GM12878 (cell line): ENCODE results near the gene FGGY.

Experiments
- CHD4 ChIP-seq: fragments of 200-600 bp; sonication (generic); IDR thresholded peaks from 2 replicates; pipeline ENCODE4 v1.6.1; 2016; ENCODE audit warnings: mild to moderate bottlenecking
- CTCF ChIP-seq, 3 experiments: IDR thresholded peaks in 2 of 3; conservative IDR thresholded peaks in 1 of 3; 2 replicates each; pipeline ENCODE4 v1.5.1; 2011; ENCODE audit warnings: low read depth in 3 of 3, low read length in 3 of 3, mild to moderate bottlenecking in 3 of 3, control low read depth in 2 of 3, moderate library complexity in 2 of 3, inconsistent platforms in 1 of 3, mixed read lengths in 1 of 3; ENCODE audit not compliant: control insufficient read depth in 2 of 3, insufficient read depth in 1 of 3; ENCODE audit errors: extremely low read depth in 1 of 3

DNA sequence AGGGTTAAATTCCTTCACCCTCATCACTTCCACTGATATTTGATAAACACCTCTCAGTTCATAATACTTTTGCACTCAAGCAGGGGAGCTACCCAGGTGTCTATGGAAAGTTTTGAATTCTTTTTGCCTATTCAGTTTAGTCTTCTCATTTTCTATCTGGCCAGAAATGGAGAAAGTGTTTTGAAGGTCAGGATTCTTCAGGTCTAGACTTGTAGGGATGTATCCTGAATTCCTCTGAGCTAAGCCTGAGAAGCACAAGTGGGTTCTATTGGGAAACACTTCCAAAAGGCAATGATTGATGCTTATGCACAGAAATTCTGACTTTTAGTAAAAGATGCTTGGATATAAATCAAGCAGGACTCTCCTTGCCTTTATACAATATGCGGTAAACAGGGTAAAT lies 300.1 kb downstream of the FGGY start:
- TF ChIP-seq CTCF (IDR thresholded peaks at IDR 0.05 in 2 of 3, conservative IDR thresholded peaks at IDR 0.05 in 1 of 3; ENCODE audit: control insufficient read depth in 2 of 3, extremely low read depth in 1 of 3, insufficient read depth in 1 of 3, low read depth in 3 of 3, low read length in 3 of 3) (no peak), CHD4 (no peak)
